ENCODE results near the gene NPTX1.

NPTX1 gene

GRCh38 chr17:80501741-80502577 lies 25.6 kb upstream of the NPTX1 start:
- H3K36me3 ChIP-seq (ENCODE audit: insufficient read depth, low read length), result no peaks in the 10 kb centered on the region
- peak overlapping the region; percentile 59 for H3K27ac ChIP-seq (ENCODE audit: low read depth, low read length)
- peaks cover 38% of the 10 kb centered on the region for H3K4me1 ChIP-seq (ENCODE audit: insufficient read depth, low read length)
- no peaks in the 10 kb centered on the region for H3K9me3 ChIP-seq (ENCODE audit: low read length)
- no peak overlapping the region for H3K4me3 ChIP-seq (ENCODE audit: low read depth in 1 of 2, low read length in 2 of 2)
- no peak overlapping the region for H3K9ac ChIP-seq (ENCODE audit: low read length)
- H3K27me3 ChIP-seq (ENCODE audit: control insufficient read depth in 1 of 2, insufficient read depth in 2 of 2, low read length in 2 of 2), result no peaks in the 10 kb centered on the region

GRCh38 chr17:80499961-80500665 lies 23.7 kb upstream of the NPTX1 start:
- peak overlapping the region; percentile 76 for H3K27ac ChIP-seq (ENCODE audit: low read depth, low read length)
- H3K9me3 ChIP-seq (ENCODE audit: low read length), result no peaks in the 10 kb centered on the region
- no peak overlapping the region for H3K4me3 ChIP-seq (ENCODE audit: low read depth in 1 of 2, low read length in 2 of 2)
- no peak overlapping the region for H3K9ac ChIP-seq (ENCODE audit: low read length)
- H3K36me3 ChIP-seq (ENCODE audit: insufficient read depth, low read length), result no peaks in the 10 kb centered on the region
- no peaks in the 10 kb centered on the region for H3K27me3 ChIP-seq (ENCODE audit: control insufficient read depth in 1 of 2, insufficient read depth in 2 of 2, low read length in 2 of 2)
- H3K4me1 ChIP-seq (ENCODE audit: insufficient read depth, low read length), result peaks cover 38% of the 10 kb centered on the region

GRCh38 chr17:80499560-80499959 lies 23.2 kb upstream of the NPTX1 start:
- Histone ChIP-seq H3K4me1 (ENCODE audit: insufficient read depth, low read length) (peaks cover 38% of the 10 kb centered on the region), H3K36me3 (ENCODE audit: insufficient read depth, low read length) (no peaks in the 10 kb centered on the region), H3K9me3 (ENCODE audit: low read length) (no peaks in the 10 kb centered on the region), H3K27me3 (ENCODE audit: control insufficient read depth in 1 of 2, insufficient read depth in 2 of 2, low read length in 2 of 2) (no peaks in the 10 kb centered on the region), H3K27ac (ENCODE audit: low read depth, low read length) (no peak overlapping the region), H3K4me3 (ENCODE audit: low read depth in 1 of 2, low read length in 2 of 2) (no peak overlapping the region), H3K9ac (ENCODE audit: low read length) (no peak overlapping the region)

- no peaks in the 10 kb centered on the region for H3K9me3 ChIP-seq (ENCODE audit: low read length)
- no peak overlapping the region for H3K4me3 ChIP-seq (ENCODE audit: low read depth in 1 of 2, low read length in 2 of 2)
- no peaks in the 10 kb centered on the region for H3K36me3 ChIP-seq (ENCODE audit: insufficient read depth, low read length)
- no peaks in the 10 kb centered on the region for H3K27me3 ChIP-seq (ENCODE audit: control insufficient read depth in 1 of 2, insufficient read depth in 2 of 2, low read length in 2 of 2)
- no peak overlapping the region for H3K9ac ChIP-seq (ENCODE audit: low read length)
- H3K27ac ChIP-seq (ENCODE audit: low read depth, low read length), result peak overlapping the region; percentile 68
- H3K4me1 ChIP-seq (ENCODE audit: insufficient read depth, low read length), result peaks cover 38% of the 10 kb centered on the region
Measured at GRCh38 chr17:80498920-80499410, 22.6 kb upstream of the NPTX1 start.

GRCh38 chr17:80498242-80498919 lies 22.0 kb upstream of the NPTX1 start:
- no peaks in the 10 kb centered on the region for H3K27me3 ChIP-seq (ENCODE audit: control insufficient read depth in 1 of 2, insufficient read depth in 2 of 2, low read length in 2 of 2)
- H3K36me3 ChIP-seq (ENCODE audit: insufficient read depth, low read length), result no peaks in the 10 kb centered on the region
- H3K4me1 ChIP-seq (ENCODE audit: insufficient read depth, low read length), result peaks cover 38% of the 10 kb centered on the region
- H3K9me3 ChIP-seq (ENCODE audit: low read length), result no peaks in the 10 kb centered on the region
- H3K27ac ChIP-seq (ENCODE audit: low read depth, low read length), result peak overlapping the region; percentile 68
- no peak overlapping the region for H3K9ac ChIP-seq (ENCODE audit: low read length)
- peak overlapping the region; percentile 12 to 25 for H3K4me3 ChIP-seq (ENCODE audit: low read depth in 1 of 2, low read length in 2 of 2)

- H3K9ac ChIP-seq (ENCODE audit: low read length), result no peak overlapping the region
- H3K4me1 ChIP-seq (ENCODE audit: insufficient read depth, low read length), result peaks cover 37% of the 10 kb centered on the region
- peak overlapping the region; percentile 68 for H3K27ac ChIP-seq (ENCODE audit: low read depth, low read length)
- no peaks in the 10 kb centered on the region for H3K36me3 ChIP-seq (ENCODE audit: insufficient read depth, low read length)
- peak overlapping the region in 1 of 2 donors; percentile 12 for H3K4me3 ChIP-seq (ENCODE audit: low read depth in 1 of 2, low read length in 2 of 2)
- no peaks in the 10 kb centered on the region for H3K9me3 ChIP-seq (ENCODE audit: low read length)
- no peaks in the 10 kb centered on the region for H3K27me3 ChIP-seq (ENCODE audit: control insufficient read depth in 1 of 2, insufficient read depth in 2 of 2, low read length in 2 of 2)
Measured at GRCh38 chr17:80497726-80498241, 21.4 kb upstream of the NPTX1 start.

GRCh38 chr17:80494547-80494946 lies 18.1 kb upstream of the NPTX1 start:
- Histone ChIP-seq H3K4me1 (ENCODE audit: insufficient read depth, low read length) (peaks cover 18% of the 10 kb centered on the region), H3K27me3 (ENCODE audit: control insufficient read depth in 1 of 2, insufficient read depth in 2 of 2, low read length in 2 of 2) (peaks cover 0 to 6% of the 10 kb centered on the region in 2 donors), H3K36me3 (ENCODE audit: insufficient read depth, low read length) (no peaks in the 10 kb centered on the region), H3K9ac (ENCODE audit: low read length) (no peak overlapping the region), H3K9me3 (ENCODE audit: low read length) (no peaks in the 10 kb centered on the region), H3K4me3 (ENCODE audit: low read depth in 1 of 2, low read length in 2 of 2) (no peak overlapping the region), H3K27ac (ENCODE audit: low read depth, low read length) (no peak overlapping the region)

GRCh38 chr17:80492343-80493136 lies 16.1 kb upstream of the NPTX1 start:
- no peaks in the 10 kb centered on the region for H3K36me3 ChIP-seq (ENCODE audit: insufficient read depth, low read length)
- no peak overlapping the region for H3K9ac ChIP-seq (ENCODE audit: low read length)
- H3K4me3 ChIP-seq (ENCODE audit: low read depth in 1 of 2, low read length in 2 of 2), result no peak overlapping the region
- no peak overlapping the region for H3K27ac ChIP-seq (ENCODE audit: low read depth, low read length)
- H3K9me3 ChIP-seq (ENCODE audit: low read length), result no peaks in the 10 kb centered on the region
- H3K4me1 ChIP-seq (ENCODE audit: insufficient read depth, low read length), result no peaks in the 10 kb centered on the region
- peaks cover 0 to 8% of the 10 kb centered on the region in 2 donors for H3K27me3 ChIP-seq (ENCODE audit: control insufficient read depth in 1 of 2, insufficient read depth in 2 of 2, low read length in 2 of 2)

- H3K9ac ChIP-seq (ENCODE audit: low read length), result no peak overlapping the region
- H3K4me1 ChIP-seq (ENCODE audit: insufficient read depth, low read length), result no peaks in the 10 kb centered on the region
- H3K27ac ChIP-seq (ENCODE audit: low read depth, low read length), result no peak overlapping the region
- H3K9me3 ChIP-seq (ENCODE audit: low read length), result no peaks in the 10 kb centered on the region
- no peak overlapping the region for H3K4me3 ChIP-seq (ENCODE audit: low read depth in 1 of 2, low read length in 2 of 2)
- H3K36me3 ChIP-seq (ENCODE audit: insufficient read depth, low read length), result no peaks in the 10 kb centered on the region
- peaks cover 0 to 16% of the 10 kb centered on the region in 2 donors for H3K27me3 ChIP-seq (ENCODE audit: control insufficient read depth in 1 of 2, insufficient read depth in 2 of 2, low read length in 2 of 2)
Measured at GRCh38 chr17:80491478-80492342, 15.3 kb upstream of the NPTX1 start.

- H3K27ac ChIP-seq (ENCODE audit: low read depth, low read length), result no peak overlapping the region
- H3K4me1 ChIP-seq (ENCODE audit: insufficient read depth, low read length), result no peaks in the 10 kb centered on the region
- no peak overlapping the region for H3K4me3 ChIP-seq (ENCODE audit: low read depth in 1 of 2, low read length in 2 of 2)
- no peaks in the 10 kb centered on the region for H3K36me3 ChIP-seq (ENCODE audit: insufficient read depth, low read length)
- no peaks in the 10 kb centered on the region for H3K9me3 ChIP-seq (ENCODE audit: low read length)
- H3K27me3 ChIP-seq (ENCODE audit: control insufficient read depth in 1 of 2, insufficient read depth in 2 of 2, low read length in 2 of 2), result peaks cover 0 to 21% of the 10 kb centered on the region in 2 donors
- no peak overlapping the region for H3K9ac ChIP-seq (ENCODE audit: low read length)
Measured at GRCh38 chr17:80487511-80487910, 11.1 kb upstream of the NPTX1 start.
